SK-N-SH treated with all-trans-retinoic acid at 6 μM for 48 hours (cell line): ENCODE data around the gene DCX.

Experiments
- ATAC-seq: fragments of 200-7000 bp; cut with Tn5 transposase; 3 replicates; pipeline ENCODE4 v1.9.1; 2020; ENCODE audit warnings: mild to moderate bottlenecking, moderate library complexity
- BACH2 ChIP-seq: fragments of 250-450 bp; sonication (Bioruptor Pico); IDR thresholded peaks from 2 replicates; pipeline ENCODE4 v1.9.0; 2021; ENCODE audit warnings: mild to moderate bottlenecking, borderline replicate concordance
- CREB5 ChIP-seq: fragments of 250-450 bp; sonication (Bioruptor Pico); IDR thresholded peaks from 2 replicates; pipeline ENCODE4 v1.5.1; 2020; ENCODE audit warnings: low read depth, mild to moderate bottlenecking, moderate library complexity
- CSDC2 ChIP-seq: fragments of 250-450 bp; sonication (Bioruptor Pico); IDR thresholded peaks from 2 replicates; pipeline ENCODE4 v1.5.0; 2020; ENCODE audit warnings: mild to moderate bottlenecking, moderate library complexity
- ESRRG ChIP-seq: fragments of 250-450 bp; sonication (Bioruptor Pico); IDR thresholded peaks from 2 replicates; pipeline ENCODE4 v1.6.1; 2021; ENCODE audit warnings: mild to moderate bottlenecking
- GLIS3 ChIP-seq: fragments of 250-450 bp; sonication (Bioruptor Pico); IDR thresholded peaks from 2 replicates; pipeline ENCODE4 v1.5.0; 2020; ENCODE audit warnings: mild to moderate bottlenecking, moderate library complexity
- OSR1 ChIP-seq: fragments of 250-450 bp; sonication (Bioruptor Pico); IDR thresholded peaks from 2 replicates; pipeline ENCODE4 v1.8.0; 2022; ENCODE audit warnings: moderate library complexity, mild to moderate bottlenecking, inconsistent platforms
- POU6F1 ChIP-seq: fragments of 250-450 bp; sonication (Bioruptor Pico); IDR thresholded peaks from 2 replicates; pipeline ENCODE4 v1.8.0; 2021; ENCODE audit warnings: low read depth, mild to moderate bottlenecking, moderate library complexity, borderline replicate concordance
- PPARA ChIP-seq: fragments of 250-450 bp; sonication (Bioruptor Pico); IDR thresholded peaks from 2 replicates; pipeline ENCODE4 v1.5.0; 2020; ENCODE audit warnings: mild to moderate bottlenecking, borderline replicate concordance
- RARB ChIP-seq: fragments of 250-450 bp; sonication (Bioruptor Pico); IDR thresholded peaks from 2 replicates; pipeline ENCODE4 v1.8.0; 2021; ENCODE audit warnings: mild to moderate bottlenecking, moderate library complexity
- SNAI2 ChIP-seq: fragments of 250-450 bp; sonication (Bioruptor Pico); IDR thresholded peaks from 2 replicates; pipeline ENCODE4 v1.5.0; 2020; ENCODE audit warnings: mild to moderate bottlenecking, moderate library complexity
- TCF4 ChIP-seq: fragments of 250-450 bp; sonication (Bioruptor Pico); IDR thresholded peaks from 2 replicates; pipeline ENCODE4 v1.8.0; 2021; ENCODE audit warnings: mild to moderate bottlenecking, moderate library complexity, borderline replicate concordance
- TOX ChIP-seq: fragments of 250-450 bp; sonication (Bioruptor Pico); IDR thresholded peaks from 2 replicates; pipeline ENCODE4 v1.8.0; 2021; ENCODE audit warnings: mild to moderate bottlenecking, moderate library complexity, borderline replicate concordance
- TSHZ2 ChIP-seq: fragments of 250-450 bp; sonication (Bioruptor Pico); IDR thresholded peaks from 2 replicates; pipeline ENCODE4 v1.5.0; 2020; ENCODE audit warnings: mild to moderate bottlenecking, moderate library complexity
- ZC3H10 ChIP-seq: fragments of 250-450 bp; sonication (Bioruptor Pico); IDR thresholded peaks from 2 replicates; pipeline ENCODE4 v1.5.1; 2021; ENCODE audit warnings: mild to moderate bottlenecking, moderate library complexity
- ZFP3 ChIP-seq: fragments of 250-450 bp; sonication (Bioruptor Pico); IDR thresholded peaks from 2 replicates; pipeline ENCODE4 v1.5.0; 2020; ENCODE audit warnings: mild to moderate bottlenecking, moderate library complexity
- ZFP30 ChIP-seq: fragments of 450-650 bp; formaldehyde crosslinking; IDR thresholded peaks from 2 replicates; pipeline ENCODE4 v1.5.0; 2022; ENCODE audit warnings: mild to moderate bottlenecking, moderate library complexity
- ZNF565 ChIP-seq: fragments of 450-650 bp; formaldehyde crosslinking; conservative IDR thresholded peaks from 2 replicates; pipeline ENCODE4 v1.5.0; 2020; ENCODE audit warnings: low read depth, mild to moderate bottlenecking, moderate library complexity
- ZNF70 ChIP-seq: fragments of 450-650 bp; formaldehyde crosslinking; IDR thresholded peaks from 2 replicates; pipeline ENCODE4 v1.5.0; 2020; ENCODE audit warnings: mild to moderate bottlenecking, moderate library complexity
- ZNF8 ChIP-seq: fragments of 450-650 bp; formaldehyde crosslinking; IDR thresholded peaks from 2 replicates; pipeline ENCODE4 v1.5.0; 2020; ENCODE audit warnings: mild to moderate bottlenecking, moderate library complexity
- TF ChIP-seq, protein P1 (sequence below): fragments of 250-450 bp; sonication (Bioruptor Pico); IDR thresholded peaks from 2 replicates; pipeline ENCODE4 v1.8.0; 2020; ENCODE audit warnings: mild to moderate bottlenecking, moderate library complexity, borderline replicate concordance
- TF ChIP-seq, protein P2 (sequence below): fragments of 250-450 bp; sonication (Bioruptor Pico); IDR thresholded peaks from 2 replicates; pipeline ENCODE4 v1.5.1; 2021; ENCODE audit warnings: mild to moderate bottlenecking, moderate library complexity

Gene DCX

GRCh38 chrX:111322231-111322855 lies 89.6 kb downstream of the DCX start:
- TF ChIP-seq ZFP3 (CRISPR knock-in tag) (no peak), ZFP30 (CRISPR knock-in tag) (no peak), PPARA (CRISPR knock-in tag) (no peak), TOX (no peak), OSR1 (CRISPR knock-in tag) (no peak), TCF4 (CRISPR knock-in tag) (no peak), CREB5 (no peak)
- TF ChIP-seq, protein P1, sequence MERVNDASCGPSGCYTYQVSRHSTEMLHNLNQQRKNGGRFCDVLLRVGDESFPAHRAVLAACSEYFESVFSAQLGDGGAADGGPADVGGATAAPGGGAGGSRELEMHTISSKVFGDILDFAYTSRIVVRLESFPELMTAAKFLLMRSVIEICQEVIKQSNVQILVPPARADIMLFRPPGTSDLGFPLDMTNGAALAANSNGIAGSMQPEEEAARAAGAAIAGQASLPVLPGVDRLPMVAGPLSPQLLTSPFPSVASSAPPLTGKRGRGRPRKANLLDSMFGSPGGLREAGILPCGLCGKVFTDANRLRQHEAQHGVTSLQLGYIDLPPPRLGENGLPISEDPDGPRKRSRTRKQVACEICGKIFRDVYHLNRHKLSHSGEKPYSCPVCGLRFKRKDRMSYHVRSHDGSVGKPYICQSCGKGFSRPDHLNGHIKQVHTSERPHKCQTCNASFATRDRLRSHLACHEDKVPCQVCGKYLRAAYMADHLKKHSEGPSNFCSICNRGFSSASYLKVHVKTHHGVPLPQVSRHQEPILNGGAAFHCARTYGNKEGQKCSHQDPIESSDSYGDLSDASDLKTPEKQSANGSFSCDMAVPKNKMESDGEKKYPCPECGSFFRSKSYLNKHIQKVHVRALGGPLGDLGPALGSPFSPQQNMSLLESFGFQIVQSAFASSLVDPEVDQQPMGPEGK (CRISPR knock-in tag) = no peak
- no peak for ATAC-seq

GRCh38 chrX:111319451-111319850 lies 92.5 kb downstream of the DCX start:
- no peak for ATAC-seq
- TF ChIP-seq OSR1 (CRISPR knock-in tag) = no peak
- TF ChIP-seq ESRRG (CRISPR knock-in tag) = no peak
- no peak for TF ChIP-seq ZFP30 (CRISPR knock-in tag)
- TF ChIP-seq ZNF565 (CRISPR knock-in tag) = no peak
- no peak for TF ChIP-seq ZFP3 (CRISPR knock-in tag)
- TF ChIP-seq RARB (CRISPR knock-in tag) = no peak
- no peak for TF ChIP-seq ZC3H10 (CRISPR knock-in tag)
- TF ChIP-seq SNAI2 (CRISPR knock-in tag) = no peak
- TF ChIP-seq, all 23 proteins: peak for 0

GRCh38 chrX:111318901-111319300 lies 93.1 kb downstream of the DCX start:
- ATAC-seq = no peak
- no peak for TF ChIP-seq ESRRG (CRISPR knock-in tag)
- TF ChIP-seq ZNF8 (CRISPR knock-in tag) = no peak
- TF ChIP-seq, protein P1 (CRISPR knock-in tag) = no peak
- TF ChIP-seq ZFP30 (CRISPR knock-in tag) = no peak
- no peak for TF ChIP-seq ZNF565 (CRISPR knock-in tag)
- no peak for TF ChIP-seq BACH2 (CRISPR knock-in tag)
- no peak for TF ChIP-seq RARB (CRISPR knock-in tag)
- TF ChIP-seq ZFP3 (CRISPR knock-in tag) = no peak
- no peak for TF ChIP-seq TCF4 (CRISPR knock-in tag)
- no peak for TF ChIP-seq OSR1 (CRISPR knock-in tag)
- TF ChIP-seq TOX = no peak
- TF ChIP-seq, protein P2, sequence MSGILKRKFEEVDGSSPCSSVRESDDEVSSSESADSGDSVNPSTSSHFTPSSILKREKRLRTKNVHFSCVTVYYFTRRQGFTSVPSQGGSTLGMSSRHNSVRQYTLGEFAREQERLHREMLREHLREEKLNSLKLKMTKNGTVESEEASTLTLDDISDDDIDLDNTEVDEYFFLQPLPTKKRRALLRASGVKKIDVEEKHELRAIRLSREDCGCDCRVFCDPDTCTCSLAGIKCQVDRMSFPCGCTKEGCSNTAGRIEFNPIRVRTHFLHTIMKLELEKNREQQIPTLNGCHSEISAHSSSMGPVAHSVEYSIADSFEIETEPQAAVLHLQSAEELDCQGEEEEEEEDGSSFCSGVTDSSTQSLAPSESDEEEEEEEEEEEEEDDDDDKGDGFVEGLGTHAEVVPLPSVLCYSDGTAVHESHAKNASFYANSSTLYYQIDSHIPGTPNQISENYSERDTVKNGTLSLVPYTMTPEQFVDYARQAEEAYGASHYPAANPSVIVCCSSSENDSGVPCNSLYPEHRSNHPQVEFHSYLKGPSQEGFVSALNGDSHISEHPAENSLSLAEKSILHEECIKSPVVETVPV (CRISPR knock-in tag) = no peak
- no peak for TF ChIP-seq POU6F1
- no peak for TF ChIP-seq CREB5
- TF ChIP-seq GLIS3 (CRISPR knock-in tag) = no peak
- no peak for TF ChIP-seq ZNF70 (CRISPR knock-in tag)
- TF ChIP-seq CSDC2 (CRISPR knock-in tag) = no peak
- TF ChIP-seq TSHZ2 (CRISPR knock-in tag) = no peak
